HepG2 (cell line): ENCODE data around the gene MIGA2. TPM values are rescaled to one million over a fixed set of nuclear protein-coding genes. Genes with fewer than 3 reads are reported as not detected.

Experiments
- BCL3 ChIP-seq: sonication (generic); formaldehyde crosslinking; IDR thresholded peaks from 2 replicates; pipeline ENCODE4 v1.5.1; 2020; ENCODE audit warnings: mild to moderate bottlenecking, missing genetic modification reagents, moderate library complexity
- BRCA1 ChIP-seq: sonication (generic); formaldehyde crosslinking; IDR thresholded peaks from 2 replicates; pipeline ENCODE4 v1.4.0; 2020; ENCODE audit warnings: missing genetic modification reagents
- DMTF1 ChIP-seq: sonication (generic); formaldehyde crosslinking; IDR thresholded peaks from 2 replicates; pipeline ENCODE4 v1.4.0; 2020; ENCODE audit warnings: mild to moderate bottlenecking, missing genetic modification reagents
- ELF3 ChIP-seq: IDR thresholded peaks from 2 replicates; pipeline ENCODE4 v1.6.1; 2016; ENCODE audit warnings: missing genetic modification reagents, missing compliant biosample characterization
- HNF4G ChIP-seq, 2 experiments: sonication (generic) in 1 of 2; formaldehyde crosslinking in 1 of 2; IDR thresholded peaks; 2 replicates each; pipeline versions ENCODE4 v1.4.0 to v1.6.1; 2011 to 2020; ENCODE audit warnings: borderline replicate concordance in 2 of 2, low read depth in 2 of 2, mild to moderate bottlenecking in 2 of 2, low read length in 1 of 2, missing genetic modification reagents in 1 of 2, moderate library complexity in 1 of 2
- JUN ChIP-seq: sonication (generic); formaldehyde crosslinking; IDR thresholded peaks from 2 replicates; pipeline ENCODE4 v1.4.0; 2020; ENCODE audit warnings: mild to moderate bottlenecking, missing genetic modification reagents
- KDM5B ChIP-seq: sonication (generic); formaldehyde crosslinking; IDR thresholded peaks from 2 replicates; pipeline ENCODE4 v1.4.0; 2020; ENCODE audit warnings: missing genetic modification reagents, mild to moderate bottlenecking, borderline replicate concordance
- MAF1 ChIP-seq: sonication (generic); formaldehyde crosslinking; IDR thresholded peaks from 2 replicates; pipeline ENCODE4 v1.5.0; 2020; ENCODE audit warnings: missing genetic modification reagents, borderline replicate concordance
- NR2F6 ChIP-seq, 2 experiments: IDR thresholded peaks; 2 replicates each; pipeline ENCODE4 v1.6.1; 2016; ENCODE audit warnings: antibody characterized with exemption in 1 of 2, mild to moderate bottlenecking in 1 of 2
- REPIN1 ChIP-seq: sonication (generic); formaldehyde crosslinking; IDR thresholded peaks from 2 replicates; pipeline ENCODE4 v1.8.0; 2022; ENCODE audit warnings: missing genetic modification reagents, low read depth, mild to moderate bottlenecking, borderline replicate concordance
- SYNCRIP ChIP-seq: fragments of 200-400 bp; formaldehyde crosslinking; IDR thresholded peaks from 2 replicates; pipeline ENCODE4 v1.6.1; 2018; ENCODE audit warnings: mild to moderate bottlenecking, low read depth, low read length; ENCODE audit not compliant: insufficient read depth
- ZBTB1 ChIP-seq: sonication (generic); formaldehyde crosslinking; IDR thresholded peaks from 2 replicates; pipeline ENCODE4 v1.4.0; 2020; ENCODE audit warnings: missing genetic modification reagents, borderline replicate concordance
- ZFX ChIP-seq: sonication (generic); formaldehyde crosslinking; IDR thresholded peaks from 2 replicates; pipeline ENCODE4 v1.4.0; 2020; ENCODE audit warnings: mild to moderate bottlenecking, low read depth, missing genetic modification reagents, moderate library complexity
- ZNF18 ChIP-seq: sonication (generic); formaldehyde crosslinking; IDR thresholded peaks from 2 replicates; pipeline ENCODE4 v1.8.0; 2022; ENCODE audit warnings: mild to moderate bottlenecking, missing genetic modification reagents; ENCODE audit not compliant: insufficient replicate concordance
- ZNF251 ChIP-seq: sonication (generic); formaldehyde crosslinking; IDR thresholded peaks from 2 replicates; pipeline ENCODE4 v1.9.0; 2021; ENCODE audit warnings: mild to moderate bottlenecking, missing genetic modification reagents
- ZNF691 ChIP-seq: sonication (generic); formaldehyde crosslinking; IDR thresholded peaks from 2 replicates; pipeline ENCODE4 v1.4.0; 2020; ENCODE audit warnings: missing genetic modification reagents, low read depth, mild to moderate bottlenecking, borderline replicate concordance
- ZNF772 ChIP-seq: sonication (generic); formaldehyde crosslinking; IDR thresholded peaks from 2 replicates; pipeline ENCODE4 v1.5.0; 2020; ENCODE audit warnings: mild to moderate bottlenecking, missing genetic modification reagents
- ZSCAN25 ChIP-seq: sonication (generic); formaldehyde crosslinking; IDR thresholded peaks from 2 replicates; pipeline ENCODE4 v1.8.0; 2022; ENCODE audit warnings: mild to moderate bottlenecking, missing genetic modification reagents
- polyA plus RNA-seq, 8 experiments: library from polyadenylated mRNA; depleted of rRNA in 3 of 8; stranded (reverse) in 7 of 8; unstranded in 1 of 8; fragments of >200 nt; fragmentation: Illumina TruSeq in 4 of 8; extraction: Trizol in 4 of 8; gene quantifications; 2 replicates each; pipeline versions ENCODE4 v1.2.1 to v1.2.3, GENCODE V29; 2011 to 2016; ENCODE audit warnings: low read depth in 4 of 8, missing spikeins in 1 of 8, mixed read lengths in 1 of 8; ENCODE audit not compliant: insufficient read depth in 1 of 8
- total RNA-seq, 5 experiments: library from RNA; depleted of rRNA; stranded (reverse); fragments of >200 nt; fragmentation: Illumina TruSeq; extraction: Trizol; gene quantifications; 2 replicates each; pipeline ENCODE4 v1.2.3, GENCODE V29; 2016; ENCODE audit warnings: low read depth in 1 of 5

The MIGA2 gene
- total and polyA plus RNA-seq, 2 of the 13 experiments (the other 11 are each of a cell fraction or from before 2014, with no cell fraction given) = 10.8 to 17.1 TPM

- TF ChIP-seq ZFX (CRISPR knock-in tag) (peak; percentile 79), JUN (CRISPR knock-in tag) (peak; percentile 8; the same call in 1 of the 2 replicates), KDM5B (CRISPR knock-in tag) (peak; percentile 48; the same call in 1 of the 2 replicates), ZSCAN25 (0 out of 2 replicates have a peak, but pooled peaks have one; percentile 35), SYNCRIP (no peak), ZNF691 (CRISPR knock-in tag) (peak; percentile 65; the same call in 1 of the 2 replicates), ZBTB1 (CRISPR knock-in tag) (no peak), BRCA1 (CRISPR knock-in tag) (no peak), NR2F6 (IDR thresholded peaks at IDR 0.05) (peak; percentile 43; the same call in 1 of the 2 replicates), NR2F6 (CRISPR knock-in tag; IDR thresholded peaks at IDR 0.05) (peak; percentile 69; the same call in 1 of the 2 replicates), HNF4G (IDR thresholded peaks at IDR 0.05; ENCODE audit: borderline replicate concordance, low read depth, low read length) (peak; percentile 30; the same call in 1 of the 2 replicates), HNF4G (CRISPR knock-in tag; IDR thresholded peaks at IDR 0.05; ENCODE audit: borderline replicate concordance, low read depth) (no peak), ZNF251 (no peak), ZNF18 (CRISPR knock-in tag) (peak; percentile 40), DMTF1 (CRISPR knock-in tag) (no peak), ELF3 (CRISPR knock-in tag) (0 out of 2 replicates have a peak, but pooled peaks have one; percentile 10), ZNF772 (0 out of 2 replicates have a peak, but pooled peaks have one; percentile 41), REPIN1 (CRISPR knock-in tag) (0 out of 2 replicates have a peak, but pooled peaks have one; percentile 17), BCL3 (CRISPR knock-in tag) (0 out of 2 replicates have a peak, but pooled peaks have one; percentile 43), MAF1 (CRISPR knock-in tag) (no peak)
Observed at GRCh38 chr9:129059796-129060785, 23.7 kb downstream of the MIGA2 start (continued).
